Transverse colon (tissue), 3 donors: ENCODE results near the gene ATP12A.

Source experiments
- POLR2A ChIP-seq: fragments of 450-650 bp; IDR thresholded peaks from one replicate; pipeline ENCODE4 v1.6.1; 2016; ENCODE audit warnings: antibody characterized with exemption, mild to moderate bottlenecking, moderate library complexity
- TF ChIP-seq, protein P1 (sequence below), 5 experiments: fragments of 200-600 bp in 3 of 5; fragments of 450-650 bp in 2 of 5; sonication (generic) in 3 of 5; IDR thresholded peaks; 1 replicate in 2 of 5; 2 replicates in 3 of 5; pipeline ENCODE4 v1.5.1; 2016 to 2017; ENCODE audit warnings: antibody characterized with exemption in 5 of 5, inconsistent platforms in 3 of 5, mild to moderate bottlenecking in 2 of 5, moderate library complexity in 1 of 5

DNA sequence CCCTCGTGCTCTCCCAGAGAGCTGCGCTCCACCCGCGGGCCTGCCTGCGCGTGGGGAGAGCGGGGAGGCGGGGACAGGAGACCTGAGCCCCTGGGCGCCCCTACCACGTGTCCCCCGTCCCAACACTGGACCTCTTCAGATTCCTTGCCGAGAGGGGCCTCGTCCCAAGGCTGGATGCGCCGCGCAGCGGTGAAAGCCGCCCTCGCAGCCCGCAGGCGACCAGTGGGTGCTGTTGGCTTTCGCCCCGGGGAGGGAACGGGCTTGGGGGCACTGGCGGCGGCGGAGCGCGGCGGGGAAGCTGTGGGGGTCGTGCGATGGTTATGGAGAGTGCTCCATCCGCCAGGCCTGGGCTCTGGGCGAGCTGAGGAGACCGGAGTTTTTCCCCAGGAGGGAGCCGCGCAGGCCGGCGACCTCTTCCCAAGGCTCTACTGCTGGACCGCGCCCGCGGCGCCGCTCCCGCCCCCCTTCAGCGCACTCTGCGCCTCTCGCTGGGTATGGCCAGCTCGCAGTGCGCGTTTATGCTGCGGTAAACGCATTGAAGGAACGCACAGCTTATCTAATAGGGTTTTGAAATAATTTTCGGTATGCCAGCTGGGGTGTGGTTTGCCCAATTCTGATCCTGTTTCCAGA, 66.5 kb downstream of the ATP12A start:
- TF ChIP-seq, protein P1, sequence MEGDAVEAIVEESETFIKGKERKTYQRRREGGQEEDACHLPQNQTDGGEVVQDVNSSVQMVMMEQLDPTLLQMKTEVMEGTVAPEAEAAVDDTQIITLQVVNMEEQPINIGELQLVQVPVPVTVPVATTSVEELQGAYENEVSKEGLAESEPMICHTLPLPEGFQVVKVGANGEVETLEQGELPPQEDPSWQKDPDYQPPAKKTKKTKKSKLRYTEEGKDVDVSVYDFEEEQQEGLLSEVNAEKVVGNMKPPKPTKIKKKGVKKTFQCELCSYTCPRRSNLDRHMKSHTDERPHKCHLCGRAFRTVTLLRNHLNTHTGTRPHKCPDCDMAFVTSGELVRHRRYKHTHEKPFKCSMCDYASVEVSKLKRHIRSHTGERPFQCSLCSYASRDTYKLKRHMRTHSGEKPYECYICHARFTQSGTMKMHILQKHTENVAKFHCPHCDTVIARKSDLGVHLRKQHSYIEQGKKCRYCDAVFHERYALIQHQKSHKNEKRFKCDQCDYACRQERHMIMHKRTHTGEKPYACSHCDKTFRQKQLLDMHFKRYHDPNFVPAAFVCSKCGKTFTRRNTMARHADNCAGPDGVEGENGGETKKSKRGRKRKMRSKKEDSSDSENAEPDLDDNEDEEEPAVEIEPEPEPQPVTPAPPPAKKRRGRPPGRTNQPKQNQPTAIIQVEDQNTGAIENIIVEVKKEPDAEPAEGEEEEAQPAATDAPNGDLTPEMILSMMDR (IDR thresholded peaks at IDR 0.05) = no peak
- TF ChIP-seq POLR2A = no peak
